GM12878 (cell line): ENCODE data around the gene BAK1. TPM values are rescaled to one million over a fixed set of nuclear protein-coding genes. Genes with fewer than 3 reads are reported as not detected.

Experiments
- ATAC-seq: fragments of 200-7000 bp; cut with Tn5 transposase; 3 replicates; pipeline ENCODE4 v1.9.1; 2020; ENCODE audit warnings: mild to moderate bottlenecking, moderate library complexity
- BruUV-seq: library from RNA; stranded (reverse); fragments of 400-500 nt; replicated peaks from 2 replicates; lab custom pipeline; 2021; lab: Mats Ljungman, UMichigan
- CTCF ChIA-PET: fragments of 300-600 bp; sonication (Branson Sonifier 250); formaldehyde crosslinking; extraction: SDS; loops from one replicate; lab custom pipeline; 2021; ENCODE audit warnings: inconsistent platforms; lab: Yijun Ruan, JAX
- POLR2A ChIA-PET: fragments of 350-600 bp; formaldehyde crosslinking; extraction: SDS; loops from one replicate; lab custom pipeline; 2021; ENCODE audit warnings: inconsistent platforms; lab: Charles Lee
- RAD21 ChIA-PET: fragments of 300-600 bp; sonication (Branson Sonifier 250); formaldehyde crosslinking; loops from one replicate; lab custom pipeline; 2023; ENCODE audit warnings: antibody characterized with exemption; ENCODE audit not compliant: unreplicated experiment; lab: Charles Lee
- SMC1A ChIA-PET: fragments of 300-600 bp; sonication (Branson Sonifier 250); formaldehyde crosslinking; loops from one replicate; lab custom pipeline; 2023; ENCODE audit not compliant: unreplicated experiment, uncharacterized antibody; lab: Charles Lee
- DNase-seq: peaks from one replicate; pipeline ENCODE4 v3.0.0-alpha.2; 2011; ENCODE audit warnings: low read depth, low spot score
- FAIRE-seq: peaks from 3 replicates; lab custom pipeline; 2011; peaks lifted over from hg19 to GRCh38; lab: Jason Lieb, UNC
- H2AFZ ChIP-seq: 2 replicates; pipeline ENCODE4 v1.6.0; 2011; ENCODE audit warnings: low read depth, low read length, control low read depth; ENCODE audit not compliant: control insufficient read depth
- H3K27ac ChIP-seq: 2 replicates; pipeline ENCODE4 v1.5.1; 2011; ENCODE audit warnings: control low read depth; ENCODE audit not compliant: control insufficient read depth, insufficient read depth
- H3K27me3 ChIP-seq, 2 experiments: replicated peaks in 1 of 2; 2 replicates each; pipeline versions ENCODE4 v1.6.0 to v1.6.1; 2011; ENCODE audit warnings: low read length in 1 of 2; ENCODE audit not compliant: control insufficient read depth in 2 of 2, insufficient read depth in 2 of 2
- H3K36me3 ChIP-seq, 2 experiments: 2 replicates each; pipeline ENCODE4 v1.5.1; 2011; ENCODE audit warnings: low read length in 1 of 2; ENCODE audit not compliant: control insufficient read depth in 2 of 2, insufficient read depth in 2 of 2
- H3K4me1 ChIP-seq: 2 replicates; pipeline ENCODE4 v1.6.1; 2011; ENCODE audit warnings: mild to moderate bottlenecking, low read length, moderate library complexity, mixed read lengths; ENCODE audit not compliant: control insufficient read depth, insufficient read depth
- H3K4me2 ChIP-seq: 2 replicates; pipeline ENCODE4 v1.6.0; 2011; ENCODE audit warnings: control low read depth; ENCODE audit not compliant: control insufficient read depth, insufficient read depth
- H3K4me3 ChIP-seq: fragments of 200-600 bp; sonication (generic); 2 replicates; pipeline ENCODE4 v1.5.1; 2016
- H3K79me2 ChIP-seq: 2 replicates; pipeline ENCODE4 v1.6.0; 2011; ENCODE audit warnings: low read length; ENCODE audit not compliant: control insufficient read depth, insufficient read depth
- H3K9ac ChIP-seq: 2 replicates; pipeline ENCODE4 v1.8.0; 2011; ENCODE audit warnings: low read length, control low read depth, mixed read lengths; ENCODE audit not compliant: control insufficient read depth, insufficient read depth
- H3K9me3 ChIP-seq: replicated peaks from 3 replicates; pipeline ENCODE4 v1.5.1; 2011; ENCODE audit warnings: mild to moderate bottlenecking, low read length; ENCODE audit not compliant: control insufficient read depth, insufficient read depth
- H4K20me1 ChIP-seq: 2 replicates; pipeline ENCODE4 v1.6.0; 2011; ENCODE audit not compliant: control insufficient read depth, insufficient read depth
- ATF7 ChIP-seq: fragments of 450-650 bp; IDR thresholded peaks from 2 replicates; pipeline ENCODE4 v1.6.1; 2016; ENCODE audit warnings: low read depth, mild to moderate bottlenecking
- HDGF ChIP-seq: fragments of 450-650 bp; IDR thresholded peaks from 2 replicates; pipeline ENCODE4 v1.6.1; 2016; ENCODE audit warnings: antibody characterized with exemption
- IKZF1 ChIP-seq: fragments of 450-650 bp; conservative IDR thresholded peaks from 2 replicates; pipeline ENCODE4 v1.6.1; 2017; ENCODE audit warnings: antibody characterized with exemption, mild to moderate bottlenecking
- MXI1 ChIP-seq: fragments of 150-350 bp; IDR thresholded peaks from 2 replicates; pipeline ENCODE4 v1.6.1; 2011; ENCODE audit warnings: low read depth, mild to moderate bottlenecking, inconsistent platforms, low read length, improper control_type of control experiment
- NFYA ChIP-seq: IDR thresholded peaks from 2 replicates; pipeline ENCODE4 v1.6.1; 2011; ENCODE audit warnings: low read depth, mild to moderate bottlenecking, low read length, improper control_type of control experiment, borderline replicate concordance
- NR2C1 ChIP-seq: fragments of 450-650 bp; IDR thresholded peaks from 2 replicates; pipeline ENCODE4 v1.6.1; 2017; ENCODE audit warnings: antibody characterized with exemption, mild to moderate bottlenecking, moderate library complexity
- PAX5 ChIP-seq: IDR thresholded peaks from 2 replicates; pipeline ENCODE4 v1.6.1; 2011; ENCODE audit warnings: low read depth, low read length, borderline replicate concordance
- REST ChIP-seq: IDR thresholded peaks from 2 replicates; pipeline ENCODE4 v1.6.1; 2012; ENCODE audit warnings: mild to moderate bottlenecking, low read depth, low read length
- SIN3A ChIP-seq: IDR thresholded peaks from 2 replicates; pipeline ENCODE4 v1.6.1; 2012; ENCODE audit warnings: low read depth, low read length, improper control_type of control experiment
- ZNF384 ChIP-seq: IDR thresholded peaks from 2 replicates; pipeline ENCODE4 v1.6.1; 2012; ENCODE audit warnings: low read depth, mild to moderate bottlenecking, low read length, improper control_type of control experiment, borderline replicate concordance
- ZZZ3 ChIP-seq: IDR thresholded peaks from 2 replicates; pipeline ENCODE4 v1.6.1; 2011; ENCODE audit warnings: low read depth; ENCODE audit not compliant: control insufficient read depth, insufficient read length
- WGBS: methylation state at CpG from one replicate; pipeline ENCODE4 v1.1.6; 2016; ENCODE audit warnings: low lambda C conversion rate; ENCODE audit not compliant: insufficient replicate concordance, insufficient coverage; ENCODE audit errors: missing lambda C conversion rate; 5-methylcytosine and 5-hydroxymethylcytosine counted together
- in situ Hi-C: fragments of 300-500 bp; cut with MboI; formaldehyde crosslinking; loops from 9 replicates; pipeline ENCODE4 v1.14.3; 2018; ENCODE audit warnings: mixed read lengths
- intact Hi-C: fragments of 100-400 bp; cut with micrococcal nuclease; formaldehyde crosslinking; loops from one replicate; pipeline ENCODE4 v1.14.2; 2022; ENCODE audit not compliant: unreplicated experiment
- polyA plus RNA-seq, 11 experiments: library from polyadenylated mRNA; depleted of rRNA in 4 of 11; unstranded in 6 of 11; stranded (reverse) in 5 of 11; fragments of >200 nt; fragmentation: Nextera tagmentation in 4 of 11; fragmentation: Illumina TruSeq in 1 of 11; extraction: Ambion mirVana in 4 of 11; extraction: Trizol in 1 of 11; gene quantifications; 1 replicate in 1 of 11; 2 replicates in 10 of 11; pipeline versions ENCODE4 v1.2.1 to v1.2.3, GENCODE V29; 2011 to 2016; ENCODE audit warnings: inconsistent platforms in 2 of 11, missing spikeins in 2 of 11, low read depth in 1 of 11
- total RNA-seq, 4 experiments: library from RNA; depleted of rRNA in 3 of 4; stranded (reverse); fragments of >200 nt in 3 of 4; fragmentation: Illumina TruSeq in 1 of 4; extraction: Trizol in 1 of 4; gene quantifications; 2 replicates each; pipeline versions ENCODE4 v1.2.1 to v1.2.3, GENCODE V29; 2013 to 2021
- TF ChIP-seq, protein P1 (sequence below): fragments of 450-650 bp; IDR thresholded peaks from 2 replicates; pipeline ENCODE4 v1.6.1; 2017; ENCODE audit warnings: mild to moderate bottlenecking, moderate library complexity

Gene BAK1
- total and polyA plus RNA-seq, 10 of the 15 experiments (the other 5 are each of a cell fraction or from before 2014, with no cell fraction given), result 6.3 to 65.8 (median 29.6) TPM

DNA sequence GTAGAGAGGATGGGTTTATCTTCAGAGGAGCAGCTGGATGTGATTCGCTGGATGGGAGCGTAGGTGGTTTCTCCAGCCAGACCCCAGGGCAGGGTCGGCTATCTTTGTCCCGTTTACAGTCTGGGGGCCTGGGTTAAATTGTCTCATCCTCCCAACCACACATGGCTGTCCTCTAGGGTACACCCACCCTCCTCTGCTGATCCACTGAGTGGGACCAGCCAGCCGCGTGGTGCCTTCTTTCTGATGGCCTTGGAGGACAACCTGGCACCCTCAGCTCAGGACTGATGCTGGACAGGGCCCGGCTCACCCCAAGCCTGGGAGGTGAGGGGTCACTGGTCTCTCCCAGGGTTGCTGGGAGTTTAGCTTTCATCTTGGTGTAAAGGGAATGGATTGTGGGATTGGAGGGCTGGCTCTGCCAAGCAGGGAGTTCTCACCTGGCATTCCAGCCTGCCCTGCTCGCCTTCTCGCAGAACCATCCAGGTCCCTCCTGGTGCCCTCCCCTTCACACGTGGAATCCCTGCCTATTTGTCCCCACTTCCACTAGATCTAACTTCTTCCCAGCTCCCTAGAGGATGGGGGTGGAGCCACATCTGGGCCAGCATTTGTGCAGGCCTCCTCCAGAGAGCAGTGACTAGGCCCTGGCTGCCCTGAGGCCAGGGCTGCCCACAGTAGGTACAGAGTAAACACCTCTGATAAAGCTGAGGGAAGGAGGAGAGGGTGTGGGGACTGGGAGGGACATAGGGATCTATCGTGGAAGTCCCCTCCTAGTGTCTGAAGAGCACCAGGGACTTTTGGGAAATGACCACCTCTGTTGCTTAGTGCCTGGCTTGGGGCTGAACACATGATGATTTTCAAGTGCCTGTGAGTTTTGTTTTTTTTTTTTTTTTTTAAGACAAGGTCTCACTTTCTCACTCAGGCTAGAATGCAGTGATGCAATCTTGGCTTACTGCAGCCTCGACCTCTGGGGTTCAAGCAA is 42.7 kb upstream of the BAK1 start:
- CTCF ChIA-PET, result interaction anchor here (0.5 to 6.0 kb wide), 9 partner anchors 10 to 404 kb away, joined by 3 to 31 read pairs (median 7); partner anchors contain the start of genes BAK1 and UQCC2
- Histone ChIP-seq H3K4me3 (peak overlapping the region; percentile 86), H3K9me3 (no peaks in the 10 kb centered on the region), H2AFZ (no peak overlapping the region), H3K27me3 (no peaks in the 10 kb centered on the region), H3K36me3 (peaks cover 0 to 2% of the 10 kb centered on the region in 2 experiments; a peak in 2 of 4 replicates), H3K4me2 (peak overlapping the region; percentile 81), H3K4me1 (peaks cover 15% of the 10 kb centered on the region), H3K79me2 (peaks cover 45% of the 10 kb centered on the region), H3K27ac (peak overlapping the region; percentile 5; the same call in 1 of the 2 replicates), H4K20me1 (no peaks in the 10 kb centered on the region), H3K9ac (peak overlapping the region; percentile 96)
- peak; percentile 25 for ATAC-seq
- in situ Hi-C loops, result no loop called here
- no TSS peak for BruUV-seq
- RAD21 ChIA-PET, result interaction anchor here (0.6 to 3.1 kb wide), 10 partner anchors 11 to 1529 kb away, joined by 3 to 19 read pairs (median 6); partner anchors contain the start of gene BAK1
- peak; percentile 36 for DNase-seq
- POLR2A ChIA-PET, result interaction anchor here (0.6 to 2.2 kb wide), 11 partner anchors 9 to 200 kb away, joined by 3 to 11 read pairs (median 4); partner anchors contain the start of genes BAK1 and UQCC2
- SMC1A ChIA-PET, result interaction anchor here (0.6 to 4.9 kb wide), 6 partner anchors 12 to 704 kb away, joined by 3 to 20 read pairs (median 4); partner anchors contain the start of gene UQCC2
- WGBS, result 36% methylated on average over 11 of the region's 12 CpGs
- no peak for FAIRE-seq
- intact Hi-C loops, result no loop called here
- TF ChIP-seq IKZF1, result peak; percentile 51; the same call in 1 of the 2 replicates
- 0 out of 2 replicates have a peak, but pooled peaks have one; percentile 32 for TF ChIP-seq SIN3A
- 0 out of 2 replicates have a peak, but pooled peaks have one; percentile 36 for TF ChIP-seq ATF7
- TF ChIP-seq NR2C1, result no peak
- 0 out of 2 replicates have a peak, but pooled peaks have one; percentile 21 for TF ChIP-seq MXI1
- TF ChIP-seq PAX5, result no peak
- TF ChIP-seq NFYA, result no peak
- TF ChIP-seq REST, result 0 out of 2 replicates have a peak, but pooled peaks have one; percentile 11
- TF ChIP-seq ZZZ3, result no peak
- no peak for TF ChIP-seq HDGF
- TF ChIP-seq, protein P1, sequence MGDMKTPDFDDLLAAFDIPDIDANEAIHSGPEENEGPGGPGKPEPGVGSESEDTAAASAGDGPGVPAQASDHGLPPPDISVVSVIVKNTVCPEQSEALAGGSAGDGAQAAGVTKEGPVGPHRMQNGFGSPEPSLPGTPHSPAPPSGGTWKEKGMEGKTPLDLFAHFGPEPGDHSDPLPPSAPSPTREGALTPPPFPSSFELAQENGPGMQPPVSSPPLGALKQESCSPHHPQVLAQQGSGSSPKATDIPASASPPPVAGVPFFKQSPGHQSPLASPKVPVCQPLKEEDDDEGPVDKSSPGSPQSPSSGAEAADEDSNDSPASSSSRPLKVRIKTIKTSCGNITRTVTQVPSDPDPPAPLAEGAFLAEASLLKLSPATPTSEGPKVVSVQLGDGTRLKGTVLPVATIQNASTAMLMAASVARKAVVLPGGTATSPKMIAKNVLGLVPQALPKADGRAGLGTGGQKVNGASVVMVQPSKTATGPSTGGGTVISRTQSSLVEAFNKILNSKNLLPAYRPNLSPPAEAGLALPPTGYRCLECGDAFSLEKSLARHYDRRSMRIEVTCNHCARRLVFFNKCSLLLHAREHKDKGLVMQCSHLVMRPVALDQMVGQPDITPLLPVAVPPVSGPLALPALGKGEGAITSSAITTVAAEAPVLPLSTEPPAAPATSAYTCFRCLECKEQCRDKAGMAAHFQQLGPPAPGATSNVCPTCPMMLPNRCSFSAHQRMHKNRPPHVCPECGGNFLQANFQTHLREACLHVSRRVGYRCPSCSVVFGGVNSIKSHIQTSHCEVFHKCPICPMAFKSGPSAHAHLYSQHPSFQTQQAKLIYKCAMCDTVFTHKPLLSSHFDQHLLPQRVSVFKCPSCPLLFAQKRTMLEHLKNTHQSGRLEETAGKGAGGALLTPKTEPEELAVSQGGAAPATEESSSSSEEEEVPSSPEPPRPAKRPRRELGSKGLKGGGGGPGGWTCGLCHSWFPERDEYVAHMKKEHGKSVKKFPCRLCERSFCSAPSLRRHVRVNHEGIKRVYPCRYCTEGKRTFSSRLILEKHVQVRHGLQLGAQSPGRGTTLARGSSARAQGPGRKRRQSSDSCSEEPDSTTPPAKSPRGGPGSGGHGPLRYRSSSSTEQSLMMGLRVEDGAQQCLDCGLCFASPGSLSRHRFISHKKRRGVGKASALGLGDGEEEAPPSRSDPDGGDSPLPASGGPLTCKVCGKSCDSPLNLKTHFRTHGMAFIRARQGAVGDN, result no peak
- TF ChIP-seq ZNF384, result peak; percentile 83
